CD4-positive, alpha-beta T cell (primary cell): ENCODE results near the gene BEND6. TPM values are rescaled to one million over a fixed set of nuclear protein-coding genes. Genes with fewer than 3 reads are reported as not detected.

Experiments used
- ATAC-seq: fragments of 200-7000 bp; cut with Tn5 transposase; one replicate; pipeline ENCODE4 v1.10.0; 2022; ENCODE audit warnings: mild to moderate bottlenecking; ENCODE audit not compliant: poor library complexity
- CTCF ChIA-PET: fragments of 350-600 bp; sonication (Branson Sonifier 250); formaldehyde crosslinking; loops from one replicate; lab custom pipeline; 2021; ENCODE audit warnings: antibody characterized with exemption, inconsistent platforms; lab: Charles Lee
- POLR2A ChIA-PET: fragments of 350-600 bp; sonication (Branson Sonifier 250); formaldehyde crosslinking; loops from one replicate; lab custom pipeline; 2021; ENCODE audit warnings: antibody characterized with exemption, inconsistent platforms; lab: Charles Lee
- DNase-seq, 14 experiments: peaks; one replicate each; pipeline ENCODE4 v3.0.0-alpha.2; 2013 to 2020; ENCODE audit warnings: mixed read lengths in 2 of 14
- H3K27ac ChIP-seq, 2 donors: one replicate each; pipeline versions ENCODE4 v1.5.1 to v1.7.0; 2013; ENCODE audit warnings: low read length in 2 of 2, low read depth in 1 of 2, mild to moderate bottlenecking in 1 of 2
- H3K27me3 ChIP-seq, 2 experiments: 1 replicate in 1 of 2; 2 replicates in 1 of 2; pipeline versions ENCODE4 v1.6.1 to v1.7.0; 2013; ENCODE audit warnings: low read length in 2 of 2, control low read depth in 1 of 2, mild to moderate bottlenecking in 1 of 2, moderate library complexity in 1 of 2; ENCODE audit not compliant: insufficient read depth in 2 of 2, control insufficient read depth in 1 of 2
- H3K36me3 ChIP-seq: one replicate; pipeline ENCODE4 v1.6.1; 2013; ENCODE audit warnings: low read length, control low read depth; ENCODE audit not compliant: insufficient read depth
- H3K4me1 ChIP-seq: one replicate; pipeline ENCODE4 v1.6.1; 2013; ENCODE audit warnings: low read length, control low read depth; ENCODE audit not compliant: insufficient read depth
- H3K4me3 ChIP-seq: one replicate; pipeline ENCODE4 v1.5.1; 2013; ENCODE audit warnings: mild to moderate bottlenecking, low read length, moderate library complexity
- H3K9me3 ChIP-seq, 2 experiments: 1 replicate in 1 of 2; 2 replicates in 1 of 2; pipeline versions ENCODE4 v1.6.1 to v1.7.0; 2013; ENCODE audit warnings: low read length in 2 of 2, mild to moderate bottlenecking in 2 of 2, control low read depth in 1 of 2, moderate library complexity in 1 of 2; ENCODE audit not compliant: control insufficient read depth in 1 of 2, insufficient read depth in 1 of 2
- H3K27ac Mint-ChIP-seq: one replicate; pipeline ENCODE4 v1.8.0; 2020; ENCODE audit warnings: mixed read lengths
- H3K27me3 Mint-ChIP-seq: one replicate; pipeline ENCODE4 v1.8.0; 2021; ENCODE audit warnings: mixed read lengths
- H3K36me3 Mint-ChIP-seq: one replicate; pipeline ENCODE4 v1.8.0; 2021; ENCODE audit warnings: low read depth, mixed read lengths
- H3K4me1 Mint-ChIP-seq: one replicate; pipeline ENCODE4 v1.8.0; 2021; ENCODE audit warnings: low read depth, mixed read lengths
- H3K4me3 Mint-ChIP-seq: one replicate; pipeline ENCODE4 v1.8.0; 2020; ENCODE audit warnings: mild to moderate bottlenecking, mixed read lengths
- H3K9me3 Mint-ChIP-seq: one replicate; pipeline ENCODE4 v1.8.0; 2020; ENCODE audit warnings: mixed read lengths
- CTCF ChIP-seq: fragments of 200-600 bp; IDR thresholded peaks from one replicate; pipeline ENCODE4 v1.8.0; 2022; ENCODE audit warnings: antibody characterized with exemption, mild to moderate bottlenecking
- intact Hi-C, 2 experiments: fragments of 100-400 bp; cut with DNase I in 1 of 2; cut with micrococcal nuclease in 1 of 2; formaldehyde crosslinking; loops; one replicate each; pipeline versions ENCODE4 v1.15.1 to v1.9.0; 2023 to 2025; cut with DNase I, micrococcal nuclease
- total RNA-seq, 174 experiments: library from RNA in 2 of 174; stranded (reverse) in 2 of 174; gene quantifications; one replicate each; pipeline ENCODE4 v1.2.3 and lab custom pipeline; 2021 to 2026

The BEND6 gene
- total RNA-seq, 2 experiments from 2014 or later: not detected

DNA sequence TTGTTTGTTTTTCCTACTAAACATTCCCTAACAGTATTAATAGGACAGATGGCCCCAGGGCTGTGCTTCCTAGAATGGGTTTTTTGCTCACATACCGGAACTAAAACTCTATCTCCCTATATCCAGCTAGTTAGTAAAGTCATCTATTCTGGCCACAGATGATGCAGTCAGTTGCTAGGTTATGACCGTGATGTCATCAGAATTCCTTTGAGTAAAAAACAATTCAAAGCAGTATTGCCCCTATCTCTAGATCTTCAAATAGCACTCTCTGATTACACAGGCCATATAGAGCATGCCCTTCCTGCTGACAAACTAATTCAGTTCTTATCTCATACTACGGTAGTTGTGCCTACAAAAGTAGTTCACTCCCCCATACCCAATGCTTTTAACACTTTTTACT is 117.2 kb downstream of the BEND6 start:
- no peak for TF ChIP-seq CTCF
- ATAC-seq (no peak), DNase-seq (no peak)
- POLR2A ChIA-PET: interaction anchor here (1.0 kb wide), 1 partner anchor 26 kb away, joined by 4 read pairs; the partner anchor contains the start of gene KIAA1586
- H3K4me1 Mint-ChIP-seq: no peaks in the 10 kb centered on the region
- H3K9me3 Mint-ChIP-seq: no peaks in the 10 kb centered on the region
- CTCF ChIA-PET: no interaction called here
- Histone ChIP-seq H3K4me3 (no peak overlapping the region), H3K27me3 (no peaks in the 10 kb centered on the region), H3K27ac (no peak overlapping the region), H3K9me3 (no peaks in the 10 kb centered on the region), H3K4me1 (no peaks in the 10 kb centered on the region), H3K36me3 (no peaks in the 10 kb centered on the region)
- peaks cover 10% of the 10 kb centered on the region for H3K36me3 Mint-ChIP-seq
- no peak overlapping the region for H3K27ac Mint-ChIP-seq
- no peak overlapping the region for H3K4me3 Mint-ChIP-seq
- H3K27me3 Mint-ChIP-seq: no peaks in the 10 kb centered on the region
- intact Hi-C loops: no loop called here

GRCh38 chr6:57074383-57074782 is 119.5 kb downstream of the BEND6 start:
- peaks cover 5% of the 10 kb centered on the region for H3K36me3 Mint-ChIP-seq
- no peaks in the 10 kb centered on the region for H3K4me1 ChIP-seq
- H3K27ac ChIP-seq: no peak overlapping the region
- ATAC-seq: no peak
- no peaks in the 10 kb centered on the region for H3K9me3 ChIP-seq
- H3K36me3 ChIP-seq: no peaks in the 10 kb centered on the region
- no peaks in the 10 kb centered on the region for H3K4me1 Mint-ChIP-seq
- H3K4me3 Mint-ChIP-seq: no peak overlapping the region
- no peak overlapping the region for H3K4me3 ChIP-seq
- DNase-seq: no peak
- no peaks in the 10 kb centered on the region for H3K27me3 ChIP-seq
- ChIA-PET CTCF (no interaction called here), POLR2A (no interaction called here)
- TF ChIP-seq CTCF: no peak
- intact Hi-C loops: no loop called here
- H3K9me3 Mint-ChIP-seq: no peaks in the 10 kb centered on the region
- no peak overlapping the region for H3K27ac Mint-ChIP-seq
- no peaks in the 10 kb centered on the region for H3K27me3 Mint-ChIP-seq

DNA sequence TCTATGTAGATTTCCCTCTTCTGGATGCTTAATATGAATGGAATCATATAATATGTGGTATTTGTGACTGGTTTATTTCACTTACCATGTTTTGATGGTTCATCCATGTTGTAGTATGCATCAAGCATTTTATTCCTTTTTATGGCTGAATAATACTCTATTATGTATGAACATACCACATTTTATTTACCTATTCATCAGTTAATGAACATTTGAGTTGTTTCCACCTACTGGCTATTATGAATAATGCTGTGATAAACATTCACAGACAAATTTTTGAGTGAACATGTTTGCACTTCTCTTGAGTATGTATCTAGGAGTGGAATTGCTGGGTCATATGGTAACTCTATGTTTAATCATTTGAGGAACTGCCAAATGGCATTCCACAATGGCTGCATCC is 120.2 kb downstream of the BEND6 start:
- Mint-ChIP-seq H3K4me1 (no peaks in the 10 kb centered on the region), H3K27ac (no peak overlapping the region), H3K9me3 (no peaks in the 10 kb centered on the region), H3K27me3 (no peaks in the 10 kb centered on the region), H3K36me3 (peaks cover 5% of the 10 kb centered on the region), H3K4me3 (no peak overlapping the region)
- Histone ChIP-seq H3K36me3 (no peaks in the 10 kb centered on the region), H3K4me1 (no peaks in the 10 kb centered on the region), H3K9me3 (peaks cover 0 to 6% of the 10 kb centered on the region in 2 experiments), H3K27me3 (no peaks in the 10 kb centered on the region), H3K27ac (no peak overlapping the region), H3K4me3 (no peak overlapping the region)
- no peak for TF ChIP-seq CTCF
- ATAC-seq: no peak
- DNase-seq: no peak
- CTCF ChIA-PET: no interaction called here
- POLR2A ChIA-PET: no interaction called here
- intact Hi-C loops: no loop called here

Other genes with a start within 250 kb of the BEND6 start
- gene KIAA1586, start 91.6 kb downstream of the BEND6 start, total RNA-seq: 10 to 100 TPM; 11.7 to 12.5 TPM
- gene ZNF451, start 135.1 kb downstream of the BEND6 start, total RNA-seq: 100 to 1,000 TPM; 124 to 132 TPM
- gene BAG2, start 217.2 kb downstream of the BEND6 start, total RNA-seq: 1 to 10 TPM; 5.4 to 5.6 TPM